ENCODE results near the gene HAUS3. TPM values are rescaled to one million over a fixed set of nuclear protein-coding genes. Genes with fewer than 3 reads are reported as not detected.

The HAUS3 gene
- total and polyA plus RNA-seq, 2 of the 8 experiments (the other 6 are each of a cell fraction or from before 2014, with no cell fraction given) = 3.2 to 14.8 TPM

DNA sequence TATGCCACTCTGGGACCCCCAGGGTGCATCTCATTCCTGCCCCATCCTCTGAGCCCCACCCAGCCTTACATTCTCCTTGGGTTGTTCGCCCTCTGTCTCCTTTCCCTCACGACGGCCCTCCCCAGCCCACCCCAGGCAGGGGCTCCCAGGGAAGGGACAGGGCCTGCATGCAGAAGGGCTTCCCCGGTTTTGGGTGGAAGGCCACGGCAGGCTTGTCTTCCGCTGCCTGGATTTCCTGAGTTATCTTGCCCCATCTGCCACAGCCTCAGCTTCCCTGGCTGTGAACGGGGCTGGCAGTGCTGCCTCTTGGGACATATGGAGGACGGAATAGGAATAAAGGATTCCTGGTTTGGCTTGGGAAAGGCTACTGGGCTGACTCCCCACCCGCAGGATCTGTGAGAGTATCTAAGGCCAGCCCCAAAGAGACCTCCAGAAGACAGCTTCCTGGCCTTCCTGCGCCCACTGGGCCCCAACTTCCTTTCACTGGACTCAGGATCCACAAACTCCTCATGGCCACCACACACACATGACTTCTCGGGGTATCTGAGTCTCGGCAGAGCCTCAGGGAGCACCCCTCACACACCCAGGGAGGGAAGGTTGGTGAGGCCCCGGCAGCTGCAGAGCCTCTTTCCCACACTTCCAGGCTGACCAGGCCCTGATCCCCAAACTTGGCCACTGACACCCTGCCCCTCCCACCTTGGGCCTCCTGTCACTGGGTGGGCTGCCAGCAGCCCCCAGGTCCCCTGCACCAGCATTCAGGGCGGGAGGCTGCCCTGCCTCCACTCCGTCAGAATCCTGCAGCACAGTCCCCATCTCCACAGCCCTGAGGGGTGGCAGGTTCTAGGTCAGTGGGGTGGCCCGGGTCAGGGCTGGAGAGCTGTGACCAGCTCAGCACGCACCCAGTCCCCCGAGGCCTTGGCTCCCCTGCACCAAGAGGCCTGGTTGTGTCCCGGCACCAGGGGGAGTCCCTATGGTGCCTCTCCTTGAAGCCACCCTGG, 23.5 kb upstream of the HAUS3 start (continued):
- TF ChIP-seq RXRA (IDR thresholded peaks at IDR 0.05; ENCODE audit: insufficient read depth, low read depth, low read length) = no peak
- TF ChIP-seq KDM1A (IDR thresholded peaks at IDR 0.05; ENCODE audit: borderline replicate concordance, low read length) = no peak
- no peak for TF ChIP-seq CBX5 (IDR thresholded peaks at IDR 0.05; ENCODE audit: low read depth, low read length)
- no peak for TF ChIP-seq TEAD4 (IDR thresholded peaks at IDR 0.05; ENCODE audit: low read depth, low read length)
